ENCODE data around the gene CYP46A1. TPM values are rescaled to one million over a fixed set of nuclear protein-coding genes. Genes with fewer than 3 reads are reported as not detected.

Gene CYP46A1
- total and polyA plus RNA-seq, 2 experiments from 2014 or later, result 0.22 to 0.29 TPM

DNA sequence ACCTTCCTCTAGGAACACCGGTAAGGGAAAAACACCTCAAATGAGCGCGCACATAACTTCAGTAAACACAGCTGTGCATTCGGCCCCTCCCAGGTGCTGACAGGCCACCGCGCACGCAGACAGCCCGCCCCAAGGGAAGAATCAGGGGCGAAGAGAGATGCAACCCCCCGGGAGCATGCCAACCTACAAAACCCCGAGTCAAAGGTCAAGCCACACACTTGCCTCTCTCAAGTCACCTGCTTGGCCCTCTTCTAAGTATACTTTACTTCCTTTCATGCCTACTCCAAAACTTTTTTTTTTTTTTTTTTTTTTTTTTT lies 2.3 kb upstream of the CYP46A1 start:
- Histone ChIP-seq H3K9me3 (ENCODE audit: low read depth) (no peaks in the 10 kb centered on the region), H2AFZ (no peak overlapping the region), H3K4me3 (no peak overlapping the region), H3K27ac (no peak overlapping the region), H3K9ac (no peak overlapping the region), H3K27me3 (replicated peaks; ENCODE audit: insufficient read depth) (peaks cover 5% of the 10 kb centered on the region), H3F3A (ENCODE audit: insufficient read depth) (no peaks in the 10 kb centered on the region), H3K9me2 (ENCODE audit: insufficient read depth) (no peaks in the 10 kb centered on the region), H3K4me1 (ENCODE audit: insufficient read depth) (peaks cover 3% of the 10 kb centered on the region; the same call in 1 of the 2 replicates), H3K79me2 (ENCODE audit: insufficient read depth) (no peaks in the 10 kb centered on the region), H4K20me1 (ENCODE audit: insufficient read depth) (no peaks in the 10 kb centered on the region), H3K4me2 (ENCODE audit: unreplicated experiment) (no peak overlapping the region), H3K36me3 (ENCODE audit: low read depth) (no peaks in the 10 kb centered on the region)
- in situ Hi-C loops (cut with MboI), result no loop called here
- WGBS, 2 experiments (ENCODE audit: low coverage in 1 of 2, low lambda C conversion rate in 2 of 2, missing lambda C conversion rate in 2 of 2), result 86 to 90% methylated on average over 11 of the region's 11 CpGs
- no peak for DNase-seq
- TF ChIP-seq EZH2phosphoT487 (IDR thresholded peaks at IDR 0.05; ENCODE audit: insufficient read depth, low read depth), result no peak
- TF ChIP-seq EZH2 (IDR thresholded peaks at IDR 0.05; ENCODE audit: insufficient read depth, poor library complexity, severe bottlenecking), result no peak

DNA sequence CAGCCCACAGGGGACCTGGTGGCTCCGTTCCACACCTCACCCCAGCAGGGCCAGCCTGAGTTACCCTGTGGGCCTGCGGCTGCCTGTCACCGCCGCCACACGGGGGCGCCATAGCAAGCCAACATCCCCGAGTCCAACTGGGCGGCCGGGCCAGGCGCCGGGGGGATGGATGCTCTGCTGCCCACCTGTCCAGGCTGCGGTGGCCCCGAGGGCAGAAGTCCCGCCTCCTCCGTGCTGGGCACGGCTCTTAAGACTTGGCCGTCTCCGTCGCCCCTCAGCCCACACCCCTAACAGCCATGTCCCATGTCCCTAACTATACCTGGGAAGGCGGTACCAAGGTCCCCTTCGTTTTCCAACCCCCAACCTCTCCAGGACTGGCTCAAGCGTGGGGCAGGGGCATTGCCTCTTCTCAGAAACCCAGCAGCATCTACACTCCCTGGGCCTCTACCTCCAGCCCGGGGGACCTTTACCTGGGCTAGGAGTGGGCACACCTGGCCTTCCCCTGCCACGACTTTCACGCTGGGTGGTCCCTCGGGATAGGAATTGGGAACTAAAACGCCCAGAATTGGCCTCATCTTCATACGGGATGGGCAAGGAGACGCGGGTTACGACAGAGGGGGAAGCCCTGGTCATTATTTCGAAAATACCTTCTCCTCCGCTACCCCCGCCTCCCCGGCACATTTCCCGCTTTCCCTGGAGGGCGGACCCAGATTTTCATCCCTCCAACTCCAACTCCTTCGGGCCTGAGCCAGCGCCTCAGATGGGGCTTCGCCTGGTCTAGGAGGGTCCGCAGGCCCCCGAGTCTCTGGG lies 1.1 kb upstream of the CYP46A1 start:
- TF ChIP-seq EZH2phosphoT487 (IDR thresholded peaks at IDR 0.05; ENCODE audit: insufficient read depth, low read depth), result no peak
- peak; percentile 86 for DNase-seq
- Histone ChIP-seq H3K27ac (peak overlapping the region; percentile 92), H3K4me1 (ENCODE audit: insufficient read depth) (peaks cover 3% of the 10 kb centered on the region; the same call in 1 of the 2 replicates), H3F3A (ENCODE audit: insufficient read depth) (no peaks in the 10 kb centered on the region), H3K9me2 (ENCODE audit: insufficient read depth) (no peaks in the 10 kb centered on the region), H3K9ac (peak overlapping the region; percentile 98), H3K4me3 (peak overlapping the region; percentile 99), H3K4me2 (ENCODE audit: unreplicated experiment) (peak overlapping the region; percentile 97), H3K79me2 (ENCODE audit: insufficient read depth) (no peaks in the 10 kb centered on the region), H3K9me3 (ENCODE audit: low read depth) (no peaks in the 10 kb centered on the region), H4K20me1 (ENCODE audit: insufficient read depth) (no peaks in the 10 kb centered on the region), H3K36me3 (ENCODE audit: low read depth) (no peaks in the 10 kb centered on the region), H3K27me3 (replicated peaks; ENCODE audit: insufficient read depth) (peaks cover 10% of the 10 kb centered on the region), H2AFZ (peak overlapping the region; percentile 100)
- 1% methylated on average over 36 to 38 of the region's 42 CpGs for WGBS, 2 experiments (ENCODE audit: low coverage in 1 of 2, low lambda C conversion rate in 2 of 2, missing lambda C conversion rate in 2 of 2)
- in situ Hi-C loops (cut with MboI), result no loop called here

DNA sequence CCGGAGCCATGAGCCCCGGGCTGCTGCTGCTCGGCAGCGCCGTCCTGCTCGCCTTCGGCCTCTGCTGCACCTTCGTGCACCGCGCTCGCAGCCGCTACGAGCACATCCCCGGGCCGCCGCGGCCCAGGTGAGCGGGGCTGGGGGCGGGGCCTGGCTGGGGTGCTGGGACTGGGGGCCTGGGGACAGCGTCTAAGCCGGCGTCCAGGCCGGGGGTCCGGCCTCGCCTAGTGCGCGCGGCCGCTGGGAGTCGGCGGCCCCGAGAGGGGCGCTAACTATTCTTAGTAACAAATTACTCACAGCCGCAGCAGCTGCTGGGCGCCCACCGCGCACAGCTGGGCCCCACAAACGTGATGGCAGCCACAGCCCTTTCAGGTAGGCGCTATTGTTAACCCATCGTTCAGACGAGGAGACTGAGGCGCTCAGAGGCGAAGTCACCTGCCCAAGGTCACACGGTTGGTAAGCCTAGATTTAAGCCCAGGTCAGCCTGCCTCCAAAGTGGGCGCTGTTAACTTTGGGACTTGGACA lies 374 bp downstream of the CYP46A1 start:
- no peaks in the 10 kb centered on the region for H3K79me2 ChIP-seq (ENCODE audit: insufficient read depth)
- H3F3A ChIP-seq (ENCODE audit: insufficient read depth), result no peaks in the 10 kb centered on the region
- no peaks in the 10 kb centered on the region for H4K20me1 ChIP-seq (ENCODE audit: insufficient read depth)
- H3K9ac ChIP-seq, result peak overlapping the region; percentile 67
- no peaks in the 10 kb centered on the region for H3K9me2 ChIP-seq (ENCODE audit: insufficient read depth)
- H3K36me3 ChIP-seq (ENCODE audit: low read depth), result no peaks in the 10 kb centered on the region
- H3K27ac ChIP-seq, result no peak overlapping the region
- in situ Hi-C loops (cut with MboI), result no loop called here
- TF ChIP-seq EZH2phosphoT487 (IDR thresholded peaks at IDR 0.05; ENCODE audit: insufficient read depth, low read depth) (no peak), EZH2 (IDR thresholded peaks at IDR 0.05; ENCODE audit: insufficient read depth, poor library complexity, severe bottlenecking) (no peak)
- H3K4me3 ChIP-seq, result peak overlapping the region; percentile 70
- WGBS, 2 experiments (ENCODE audit: low coverage in 1 of 2, low lambda C conversion rate in 2 of 2, missing lambda C conversion rate in 2 of 2), result 4 to 13% methylated on average over 17 to 37 of the region's 45 CpGs
- DNase-seq, result no peak
- H2AFZ ChIP-seq, result peak overlapping the region; percentile 68
- peaks cover 10% of the 10 kb centered on the region for H3K27me3 ChIP-seq (replicated peaks; ENCODE audit: insufficient read depth)
- peaks cover 3% of the 10 kb centered on the region; the same call in 1 of the 2 replicates for H3K4me1 ChIP-seq (ENCODE audit: insufficient read depth)
- peak overlapping the region; percentile 83 for H3K4me2 ChIP-seq (ENCODE audit: unreplicated experiment)
- no peaks in the 10 kb centered on the region for H3K9me3 ChIP-seq (ENCODE audit: low read depth)

DNA sequence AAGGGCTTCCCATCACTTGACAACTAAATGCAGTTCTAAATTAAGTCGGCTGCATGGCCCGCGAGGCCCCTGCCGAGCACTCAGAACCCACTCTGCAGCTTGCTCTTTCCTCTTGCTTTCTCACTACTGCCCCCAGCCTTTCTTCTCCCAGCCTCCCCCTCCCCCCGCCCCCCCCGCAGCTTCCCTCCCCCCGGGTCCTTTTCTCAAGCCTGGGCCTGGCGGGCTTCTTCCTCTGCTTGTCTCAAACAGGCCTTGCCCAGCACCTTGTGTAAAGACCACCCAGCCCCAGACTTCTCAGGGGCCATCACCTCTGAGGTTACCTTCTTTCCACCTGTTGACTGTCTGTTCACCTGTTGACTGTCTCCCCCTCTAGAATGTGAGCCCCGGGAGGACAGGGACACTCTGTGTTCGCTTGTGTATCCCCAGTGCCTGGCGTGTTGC lies 1.1 kb downstream of the CYP46A1 start:
- in situ Hi-C loops (cut with MboI), result no loop called here

More for the DNA sequence above, 1.1 kb downstream of the CYP46A1 start:
- Histone ChIP-seq H3K27ac (no peak overlapping the region), H3K9me3 (ENCODE audit: low read depth) (no peaks in the 10 kb centered on the region), H4K20me1 (ENCODE audit: insufficient read depth) (no peaks in the 10 kb centered on the region), H3K9ac (no peak overlapping the region), H3F3A (ENCODE audit: insufficient read depth) (no peaks in the 10 kb centered on the region), H3K36me3 (ENCODE audit: low read depth) (no peaks in the 10 kb centered on the region), H3K4me2 (ENCODE audit: unreplicated experiment) (no peak overlapping the region), H2AFZ (no peak overlapping the region), H3K4me1 (ENCODE audit: insufficient read depth) (peaks cover 3% of the 10 kb centered on the region; the same call in 1 of the 2 replicates), H3K27me3 (replicated peaks; ENCODE audit: insufficient read depth) (peaks cover 10% of the 10 kb centered on the region), H3K79me2 (ENCODE audit: insufficient read depth) (no peaks in the 10 kb centered on the region), H3K4me3 (no peak overlapping the region), H3K9me2 (ENCODE audit: insufficient read depth) (no peaks in the 10 kb centered on the region)
- DNase-seq, result no peak
- no peak for TF ChIP-seq EZH2 (IDR thresholded peaks at IDR 0.05; ENCODE audit: insufficient read depth, poor library complexity, severe bottlenecking)
- no peak for TF ChIP-seq EZH2phosphoT487 (IDR thresholded peaks at IDR 0.05; ENCODE audit: insufficient read depth, low read depth)
- 51 to 66% methylated on average over 6 to 11 of the region's 11 CpGs for WGBS, 2 experiments (ENCODE audit: low coverage in 1 of 2, low lambda C conversion rate in 2 of 2, missing lambda C conversion rate in 2 of 2)

Measured in GM23248 (cell line).